Metanephros (tissue), 2 donors: Measurements from ENCODE around the gene FAM98A. TPM values are rescaled to one million over a fixed set of nuclear protein-coding genes. Genes with fewer than 3 reads are reported as not detected.

Source experiments
- small RNA-seq: library from RNA; depleted of rRNA; stranded (forward); fragments of <200 nt; gene quantifications from one replicate; pipeline ENCODE3, GENCODE V24; 2014; ENCODE audit warnings: low replicate concordance
- total RNA-seq: library from RNA; depleted of rRNA; stranded (reverse); fragments of >200 nt; gene quantifications from one replicate; pipeline ENCODE4 v1.2.3, GENCODE V29; 2014

FAM98A gene
- 53.3 TPM for total RNA-seq

DNA sequence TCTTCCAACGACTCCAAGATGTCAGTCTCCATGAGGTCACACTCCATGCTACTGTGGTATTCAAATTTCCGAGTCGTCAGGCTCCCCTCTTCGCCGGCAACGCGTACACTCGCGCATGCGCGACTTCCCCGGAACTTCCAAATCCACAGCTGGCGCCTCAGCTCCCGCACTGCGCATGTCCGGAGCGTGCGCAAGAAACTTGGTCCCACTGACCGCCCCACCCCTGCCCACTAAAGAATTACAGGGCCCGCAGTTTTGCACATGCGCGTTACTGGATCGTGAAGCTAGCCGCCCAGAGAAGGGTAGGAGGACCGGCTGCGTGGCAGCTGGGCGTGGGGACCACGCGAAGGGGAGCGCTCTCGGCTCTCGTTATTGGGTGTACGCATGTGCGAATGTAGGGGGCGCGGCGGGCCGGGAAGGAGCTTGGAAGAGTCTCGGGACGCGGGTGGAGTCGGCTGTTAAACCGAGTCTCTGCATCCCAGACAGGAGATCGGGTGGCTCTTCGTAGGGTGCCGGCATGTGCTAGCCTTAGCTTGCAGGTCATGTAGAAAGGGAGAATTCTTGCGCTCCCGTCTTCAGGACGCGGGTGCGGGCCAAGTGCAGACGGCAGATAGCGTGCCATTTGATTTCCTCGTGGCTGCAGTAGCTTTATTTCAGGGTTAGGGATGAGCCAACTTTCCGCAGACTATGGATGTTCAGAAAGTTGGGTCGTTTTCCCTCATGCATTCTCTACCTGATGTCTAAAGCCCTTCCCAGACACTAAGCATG is at the start of gene FAM98A:
FAM98A (minus strand) TSS at position 125 of the 768 bp plus-strand sequence; CDS start at position 47, 78 bp downstream.

Small RNA genes lying within 50 kb of the gene (small RNA-seq; reads per million reads assigned to genes)
- gene ATP6V0E1P3: not detected

Other genes starting within 250 kb of the FAM98A start
- 36.8 TPM for gene RASGRP3, start 122.7 kb downstream of the FAM98A start, total RNA-seq